ENCODE data around the gene MEGF9.

DNA sequence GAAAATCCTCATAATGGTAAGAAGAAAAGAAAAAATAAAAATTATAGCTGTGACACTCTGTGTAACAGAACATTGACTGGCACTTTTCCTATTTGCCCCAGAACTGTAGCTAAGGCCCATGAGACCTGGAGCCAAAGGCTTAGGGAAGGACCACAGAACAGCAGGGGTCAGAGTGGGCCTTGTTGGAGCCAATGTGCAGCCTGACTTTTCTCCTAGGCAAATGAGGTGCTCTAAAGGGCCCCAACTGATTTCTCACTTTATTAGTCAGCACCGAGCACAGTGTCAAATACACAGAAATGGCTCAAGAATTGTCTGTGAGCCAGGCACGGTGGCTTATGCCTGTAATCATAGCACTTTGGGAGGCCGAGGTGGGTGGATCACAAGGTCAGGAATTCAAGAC lies 4.0 kb upstream of the MEGF9 start:
- TF ChIP-seq, protein P1, sequence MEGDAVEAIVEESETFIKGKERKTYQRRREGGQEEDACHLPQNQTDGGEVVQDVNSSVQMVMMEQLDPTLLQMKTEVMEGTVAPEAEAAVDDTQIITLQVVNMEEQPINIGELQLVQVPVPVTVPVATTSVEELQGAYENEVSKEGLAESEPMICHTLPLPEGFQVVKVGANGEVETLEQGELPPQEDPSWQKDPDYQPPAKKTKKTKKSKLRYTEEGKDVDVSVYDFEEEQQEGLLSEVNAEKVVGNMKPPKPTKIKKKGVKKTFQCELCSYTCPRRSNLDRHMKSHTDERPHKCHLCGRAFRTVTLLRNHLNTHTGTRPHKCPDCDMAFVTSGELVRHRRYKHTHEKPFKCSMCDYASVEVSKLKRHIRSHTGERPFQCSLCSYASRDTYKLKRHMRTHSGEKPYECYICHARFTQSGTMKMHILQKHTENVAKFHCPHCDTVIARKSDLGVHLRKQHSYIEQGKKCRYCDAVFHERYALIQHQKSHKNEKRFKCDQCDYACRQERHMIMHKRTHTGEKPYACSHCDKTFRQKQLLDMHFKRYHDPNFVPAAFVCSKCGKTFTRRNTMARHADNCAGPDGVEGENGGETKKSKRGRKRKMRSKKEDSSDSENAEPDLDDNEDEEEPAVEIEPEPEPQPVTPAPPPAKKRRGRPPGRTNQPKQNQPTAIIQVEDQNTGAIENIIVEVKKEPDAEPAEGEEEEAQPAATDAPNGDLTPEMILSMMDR (IDR thresholded peaks at IDR 0.05) = no peak
- TF ChIP-seq POLR2A (IDR thresholded peaks at IDR 0.05) = no peak
- TF ChIP-seq POLR2AphosphoS5 (IDR thresholded peaks at IDR 0.05) = no peak

All from gastroesophageal sphincter (tissue), 3 donors.